Mucosa of rectum (tissue), 2 donors: ENCODE measurements around the gene FRMD5.
"Not testable (repeated sequence)": the region's sequence is repeated elsewhere in the genome, so short reads cannot be mapped to it uniquely, and the experiment has no call there.

Experiments
- H3K27ac ChIP-seq, 2 donors: one replicate each; pipeline ENCODE4 v1.7.0; 2013; ENCODE audit warnings: inconsistent platforms in 2 of 2, low read depth in 2 of 2, low read length in 2 of 2
- H3K27me3 ChIP-seq, 2 donors: one replicate each; pipeline ENCODE4 v1.7.0; 2013; ENCODE audit warnings: low read length in 2 of 2; ENCODE audit not compliant: control insufficient read depth in 2 of 2, insufficient read depth in 2 of 2
- H3K36me3 ChIP-seq, 2 donors: one replicate each; pipeline ENCODE4 v1.7.0; 2013; ENCODE audit warnings: low read length in 2 of 2; ENCODE audit not compliant: control insufficient read depth in 2 of 2, insufficient read depth in 2 of 2
- H3K4me1 ChIP-seq, 2 donors: one replicate each; pipeline ENCODE4 v1.7.0; 2013; ENCODE audit warnings: low read length in 2 of 2, mild to moderate bottlenecking in 1 of 2; ENCODE audit not compliant: control insufficient read depth in 2 of 2, insufficient read depth in 2 of 2
- H3K4me3 ChIP-seq, 2 donors: one replicate each; pipeline ENCODE4 v1.7.0; 2013; ENCODE audit warnings: low read length in 2 of 2
- H3K9ac ChIP-seq, 2 donors: one replicate each; pipeline ENCODE4 v1.7.0; 2013; ENCODE audit warnings: low read length in 2 of 2, low read depth in 1 of 2, mild to moderate bottlenecking in 1 of 2
- H3K9me3 ChIP-seq, 2 donors: one replicate each; pipeline ENCODE4 v1.7.0; 2013; ENCODE audit warnings: low read length in 2 of 2; ENCODE audit not compliant: control insufficient read depth in 2 of 2
- donor health status: healthy.
- donor health status: Normal muscosa, but diverticular disease.

The FRMD5 gene

DNA sequence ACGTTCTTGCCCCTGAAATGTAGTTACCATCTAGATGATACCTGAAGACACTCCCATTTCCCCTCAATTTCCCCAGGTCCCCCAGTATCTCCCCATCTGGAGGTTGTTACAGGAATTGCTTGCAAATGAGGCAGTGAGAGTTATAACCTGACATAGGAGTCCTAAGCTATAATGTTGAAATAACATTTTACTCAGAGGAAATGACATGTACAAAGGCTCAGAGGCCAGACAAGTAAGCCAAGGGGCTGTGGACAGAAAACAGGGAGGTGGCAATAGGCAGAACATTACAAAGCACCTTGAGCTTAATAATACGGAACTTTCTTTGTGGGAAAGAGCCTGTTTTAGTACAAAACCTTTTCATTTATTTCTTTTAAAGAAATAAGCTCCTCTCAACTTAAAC, 171.9 kb downstream of the FRMD5 start:
- no peak overlapping the region for H3K27ac ChIP-seq
- no peaks in the 10 kb centered on the region for H3K27me3 ChIP-seq
- no peak overlapping the region for H3K9ac ChIP-seq
- no peak overlapping the region for H3K4me3 ChIP-seq
- H3K9me3 ChIP-seq = no peaks in the 10 kb centered on the region
- no peaks in the 10 kb centered on the region for H3K4me1 ChIP-seq
- no peaks in the 10 kb centered on the region for H3K36me3 ChIP-seq

DNA sequence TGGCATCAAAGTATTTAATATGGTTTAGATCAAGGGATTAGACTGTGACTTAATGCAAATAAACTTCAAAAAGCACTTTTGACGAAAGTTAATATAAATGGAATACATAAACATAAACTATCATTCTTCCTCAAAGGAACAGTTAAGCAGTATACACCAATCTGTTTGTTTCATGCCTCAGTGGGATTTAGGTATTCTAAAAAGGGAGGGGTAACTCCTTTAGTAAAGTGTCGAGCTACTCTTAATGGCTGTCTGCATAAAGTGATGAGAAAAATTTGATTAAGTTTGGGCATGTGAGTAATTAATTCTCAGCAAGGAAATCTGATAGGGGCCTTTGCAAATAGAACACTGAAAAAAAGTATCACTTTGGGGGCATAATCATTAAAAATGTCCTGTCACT, 176.9 kb downstream of the FRMD5 start:
- no peaks in the 10 kb centered on the region for H3K4me1 ChIP-seq
- no peaks in the 10 kb centered on the region for H3K36me3 ChIP-seq
- H3K27ac ChIP-seq = no peak overlapping the region
- H3K9ac ChIP-seq = no peak overlapping the region
- no peak overlapping the region for H3K4me3 ChIP-seq
- no peaks in the 10 kb centered on the region for H3K27me3 ChIP-seq
- H3K9me3 ChIP-seq = no peaks in the 10 kb centered on the region

DNA sequence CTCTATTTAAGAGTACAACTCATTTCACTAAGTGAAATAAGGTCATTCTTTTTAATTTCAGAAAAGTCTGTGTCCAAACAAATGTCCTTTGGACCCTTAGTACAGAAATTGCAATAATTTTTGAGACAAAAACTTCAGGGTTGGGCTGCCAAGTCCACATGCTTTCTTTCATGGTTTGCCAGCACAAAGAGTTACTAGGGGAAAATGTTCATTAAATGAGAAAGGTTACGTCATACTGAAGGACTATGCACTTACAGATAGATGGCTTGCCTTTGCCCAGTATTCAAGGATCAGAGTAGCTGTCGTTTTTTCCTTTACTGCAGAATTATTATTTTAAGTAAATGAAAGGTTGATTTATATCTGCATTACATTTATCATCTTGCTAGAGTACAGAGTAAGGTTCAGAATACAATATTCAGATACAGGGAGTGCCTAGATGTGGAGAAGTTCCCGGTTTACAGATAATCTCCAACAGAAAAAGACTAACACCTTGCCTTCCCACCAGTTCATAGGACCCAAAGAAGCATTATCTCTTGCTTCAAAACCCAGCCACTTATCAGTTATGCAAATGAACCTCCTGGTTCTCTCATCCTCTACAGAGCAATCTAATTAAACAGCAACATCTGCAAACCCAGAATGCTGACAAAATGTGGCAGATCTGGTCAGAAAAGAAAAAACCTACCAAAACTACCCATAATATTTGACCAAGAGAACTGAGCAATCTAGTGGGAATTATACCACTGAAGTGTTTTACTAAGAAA, 179.3 kb downstream of the FRMD5 start:
- Histone ChIP-seq H3K9ac (no peak overlapping the region), H3K9me3 (no peaks in the 10 kb centered on the region), H3K4me3 (no peak overlapping the region), H3K36me3 (no peaks in the 10 kb centered on the region), H3K27ac (no peak overlapping the region), H3K4me1 (no peaks in the 10 kb centered on the region), H3K27me3 (no peaks in the 10 kb centered on the region)

DNA sequence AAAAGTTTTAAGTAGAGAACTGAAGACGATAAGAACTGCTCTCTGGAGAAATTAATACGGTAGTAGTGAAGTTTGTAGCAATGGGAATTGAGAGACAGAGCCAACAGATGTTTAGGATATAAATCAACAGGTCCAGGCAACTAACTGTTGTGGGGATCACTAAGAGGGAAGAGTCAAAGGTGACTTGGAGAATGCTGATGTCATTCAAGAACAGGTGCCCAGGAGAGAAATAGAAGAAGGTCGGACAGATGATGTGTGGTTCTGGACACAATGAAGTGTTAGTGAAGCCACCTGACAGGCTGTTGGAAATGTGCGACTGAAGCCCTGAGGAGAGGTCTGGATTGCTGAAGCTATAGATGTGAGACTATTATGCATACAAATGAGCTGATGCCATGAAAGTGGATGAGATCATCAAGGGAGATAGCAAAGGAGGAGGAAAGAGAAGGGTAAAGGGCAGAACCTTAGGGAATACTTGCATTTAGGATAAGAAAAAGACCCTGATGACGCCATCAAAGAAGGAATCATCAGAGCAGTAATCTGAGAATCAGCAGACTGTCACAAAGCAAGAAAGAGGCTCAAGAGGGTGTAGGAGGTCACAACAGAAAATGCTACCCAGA, 183.7 kb downstream of the FRMD5 start:
- H3K4me3 ChIP-seq = no peak overlapping the region
- no peaks in the 10 kb centered on the region for H3K27me3 ChIP-seq
- H3K9ac ChIP-seq = no peak overlapping the region
- H3K4me1 ChIP-seq = no peaks in the 10 kb centered on the region
- H3K36me3 ChIP-seq = no peaks in the 10 kb centered on the region
- H3K27ac ChIP-seq = no peak overlapping the region
- no peaks in the 10 kb centered on the region for H3K9me3 ChIP-seq

DNA sequence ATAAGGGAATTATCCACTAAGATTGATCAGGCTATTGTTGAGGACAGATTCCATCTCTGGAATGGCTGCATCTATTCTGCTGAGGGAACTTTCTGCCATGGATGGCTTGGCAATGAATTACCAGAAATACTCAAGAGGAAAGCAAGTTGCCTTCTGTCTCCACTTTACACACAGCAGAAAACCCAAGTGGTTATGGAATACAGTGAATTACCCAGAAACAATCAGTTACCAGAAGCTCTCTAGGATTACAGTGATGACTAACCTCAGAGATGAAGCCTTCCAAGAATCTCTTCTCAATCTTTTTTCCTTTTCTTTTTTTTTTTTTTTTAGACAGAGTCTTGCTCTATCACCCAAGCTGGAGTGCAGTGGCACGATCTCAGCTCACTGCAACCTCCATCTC, 185.0 kb downstream of the FRMD5 start:
- Histone ChIP-seq H3K4me1 (no peaks in the 10 kb centered on the region), H3K36me3 (no peaks in the 10 kb centered on the region), H3K27me3 (no peaks in the 10 kb centered on the region), H3K4me3 (no peak overlapping the region), H3K9me3 (no peaks in the 10 kb centered on the region), H3K9ac (no peak overlapping the region), H3K27ac (no peak overlapping the region)

DNA sequence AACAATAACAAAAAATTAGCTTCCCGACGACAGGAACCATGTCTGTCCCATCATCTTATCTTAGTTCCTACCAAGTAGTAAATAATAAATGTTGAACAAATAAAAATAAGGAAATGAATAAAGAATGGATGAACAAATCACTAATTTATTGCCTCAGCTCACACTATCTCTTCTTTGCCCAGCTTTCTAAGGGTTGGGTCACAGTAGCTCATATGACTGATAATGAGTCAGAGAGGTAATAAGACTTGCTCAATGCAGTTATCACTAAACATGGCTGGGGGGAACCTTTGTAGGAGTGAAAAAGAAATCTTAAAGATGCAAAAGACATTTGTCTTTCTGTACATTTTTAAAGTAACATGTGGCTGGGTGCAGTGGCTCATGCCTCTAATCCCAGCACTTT, 186.0 kb downstream of the FRMD5 start:
- no peak overlapping the region for H3K4me3 ChIP-seq
- no peaks in the 10 kb centered on the region for H3K4me1 ChIP-seq
- H3K27ac ChIP-seq = no peak overlapping the region
- no peaks in the 10 kb centered on the region for H3K36me3 ChIP-seq
- H3K27me3 ChIP-seq = no peaks in the 10 kb centered on the region
- H3K9ac ChIP-seq = no peak overlapping the region
- H3K9me3 ChIP-seq = no peaks in the 10 kb centered on the region

DNA sequence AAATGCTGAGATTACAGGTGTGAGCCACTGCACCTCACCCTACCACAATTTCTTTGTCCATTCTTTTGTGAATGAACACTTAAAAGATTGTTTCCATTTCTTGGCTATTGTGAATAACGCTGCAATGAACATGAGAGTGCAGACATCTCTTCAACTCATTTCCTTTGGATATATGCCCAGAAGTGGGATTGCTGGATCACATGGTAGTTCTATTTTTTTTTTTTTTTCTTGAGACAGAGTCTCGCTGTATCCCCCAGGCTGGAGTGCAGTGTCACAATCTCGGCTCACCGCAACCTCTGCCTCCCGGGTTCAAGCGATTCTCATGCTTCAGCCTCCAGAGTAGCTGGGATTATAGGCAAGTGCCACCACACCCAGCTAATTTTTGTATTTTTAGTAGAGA, 194.8 kb downstream of the FRMD5 start:
- H3K4me3 ChIP-seq, H3K27me3 ChIP-seq, H3K36me3 ChIP-seq, H3K4me1 ChIP-seq, H3K9ac ChIP-seq, H3K27ac ChIP-seq, H3K9me3 ChIP-seq: not testable (repeated sequence)

DNA sequence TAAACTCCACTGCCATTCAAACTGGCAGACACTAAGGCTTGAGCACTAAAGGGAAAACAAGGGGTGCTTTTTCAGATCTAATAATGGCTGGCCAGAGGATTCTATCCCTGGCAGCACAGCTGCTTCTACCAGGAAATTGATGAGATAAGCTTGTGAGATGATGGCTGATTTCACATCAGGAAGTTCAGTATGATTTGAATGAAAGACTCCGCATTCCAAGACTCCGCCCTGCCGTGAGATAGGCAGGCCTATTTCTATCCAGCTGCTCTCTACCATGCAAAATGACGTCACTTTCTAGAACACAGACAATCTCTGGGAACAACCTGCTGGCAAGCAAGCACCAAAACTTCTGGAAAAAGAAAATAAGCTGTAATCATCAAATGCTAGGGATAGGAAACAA, 196.5 kb downstream of the FRMD5 start:
- Histone ChIP-seq H3K9ac (no peak overlapping the region), H3K27ac (no peak overlapping the region), H3K4me3 (peak overlapping the region in 1 of 2 donors; percentile 52)

DNA sequence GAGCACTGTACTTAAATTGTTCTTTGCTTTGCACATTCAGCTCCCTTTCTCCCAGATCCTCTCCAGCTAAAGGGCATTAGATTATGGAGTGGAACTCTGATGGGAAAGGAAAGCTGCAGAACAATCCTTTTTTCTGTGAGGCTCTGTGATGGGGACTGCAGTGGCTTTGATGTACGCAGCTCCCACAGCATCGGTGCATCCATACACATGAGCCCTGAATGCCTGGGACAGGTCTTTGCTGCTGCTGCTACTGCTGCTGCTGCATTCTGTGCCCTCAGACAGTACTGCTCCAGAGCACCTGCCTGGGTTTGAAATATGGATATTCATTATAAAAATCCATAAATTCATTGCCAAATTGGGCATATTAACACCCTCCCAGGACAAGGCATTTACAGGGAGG, 203.9 kb downstream of the FRMD5 start:
- Histone ChIP-seq H3K27me3 (no peaks in the 10 kb centered on the region), H3K36me3 (no peaks in the 10 kb centered on the region), H3K9ac (no peak overlapping the region), H3K9me3 (no peaks in the 10 kb centered on the region), H3K27ac (no peak overlapping the region), H3K4me3 (no peak overlapping the region), H3K4me1 (no peaks in the 10 kb centered on the region)

More for the DNA sequence above, 196.5 kb downstream of the FRMD5 start:
- Histone ChIP-seq H3K36me3 (no peaks in the 10 kb centered on the region), H3K27me3 (no peaks in the 10 kb centered on the region), H3K4me1 (no peaks in the 10 kb centered on the region), H3K9me3 (no peaks in the 10 kb centered on the region)

DNA sequence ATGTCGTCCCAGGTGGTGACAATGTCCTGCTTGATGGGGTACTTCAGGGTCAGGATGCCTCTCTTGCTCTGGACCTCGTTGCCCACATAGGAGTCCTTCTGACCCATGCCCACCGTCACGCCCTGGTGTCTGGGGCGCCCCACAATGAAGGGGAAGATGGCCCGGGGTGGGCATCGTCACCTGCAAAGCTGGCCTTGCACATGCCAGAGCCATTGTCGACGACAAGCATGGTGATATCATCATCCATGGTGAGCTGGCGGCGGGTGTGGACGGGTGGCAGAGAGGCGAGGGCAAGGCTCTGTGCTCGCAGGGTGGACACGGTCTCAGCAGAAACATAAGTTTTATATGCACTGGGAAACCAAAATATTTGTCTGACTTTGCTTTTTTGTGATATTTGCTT, 205.1 kb downstream of the FRMD5 start:
- H3K4me1 ChIP-seq = no peaks in the 10 kb centered on the region
- no peak overlapping the region for H3K27ac ChIP-seq
- H3K36me3 ChIP-seq = no peaks in the 10 kb centered on the region
- no peaks in the 10 kb centered on the region for H3K27me3 ChIP-seq
- H3K9ac ChIP-seq = no peak overlapping the region
- no peak overlapping the region for H3K4me3 ChIP-seq
- H3K9me3 ChIP-seq = no peaks in the 10 kb centered on the region
